Liver (tissue), 9 donors: ENCODE data around the gene TEKTIP1. TPM values are rescaled to one million over a fixed set of nuclear protein-coding genes. Genes with fewer than 3 reads are reported as not detected.

Source experiments
- DNase-seq: peaks from one replicate; pipeline ENCODE4 v3.0.0-alpha.2; 2017; ENCODE audit warnings: low spot score
- H3K27ac ChIP-seq, 2 donors: one replicate each; pipeline ENCODE4 v1.7.0; 2013; ENCODE audit warnings: inconsistent platforms in 2 of 2, low read length in 2 of 2, control low read depth in 1 of 2, low read depth in 1 of 2, mild to moderate bottlenecking in 1 of 2
- H3K27me3 ChIP-seq, 4 donors: one replicate each; pipeline versions ENCODE4 v1.6.1 to v1.7.0; 2013; ENCODE audit warnings: low read length in 3 of 4, inconsistent platforms in 1 of 4, mild to moderate bottlenecking in 1 of 4, moderate library complexity in 1 of 4; ENCODE audit not compliant: control insufficient read depth in 4 of 4, insufficient read depth in 4 of 4
- H3K36me3 ChIP-seq, 4 donors: one replicate each; pipeline versions ENCODE4 v1.6.1 to v1.7.0; 2013; ENCODE audit warnings: low read length in 3 of 4, mild to moderate bottlenecking in 3 of 4, low read depth in 1 of 4, moderate library complexity in 1 of 4; ENCODE audit not compliant: control insufficient read depth in 4 of 4, insufficient read depth in 3 of 4
- H3K4me1 ChIP-seq, 4 donors: one replicate each; pipeline versions ENCODE4 v1.6.1 to v1.7.0; 2013; ENCODE audit warnings: low read length in 3 of 4, mild to moderate bottlenecking in 3 of 4, moderate library complexity in 1 of 4; ENCODE audit not compliant: control insufficient read depth in 4 of 4, insufficient read depth in 4 of 4
- H3K4me3 ChIP-seq, 3 donors: one replicate each; pipeline versions ENCODE4 v1.6.1 to v1.7.0; 2013; ENCODE audit warnings: low read length in 3 of 3, control low read depth in 1 of 3, low read depth in 1 of 3, mild to moderate bottlenecking in 1 of 3
- H3K9ac ChIP-seq, 2 donors: one replicate each; pipeline ENCODE4 v1.7.0; 2013; ENCODE audit warnings: low read length in 2 of 2, mild to moderate bottlenecking in 2 of 2, moderate library complexity in 2 of 2, control low read depth in 1 of 2, low read depth in 1 of 2
- H3K9me3 ChIP-seq, 4 donors: one replicate each; pipeline versions ENCODE4 v1.6.1 to v1.7.0; 2013; ENCODE audit warnings: low read length in 3 of 4; ENCODE audit not compliant: control insufficient read depth in 4 of 4
- EGR1 ChIP-seq, 2 donors: IDR thresholded peaks; 2 replicates each; pipeline ENCODE4 v1.6.1; 2016 to 2018; ENCODE audit warnings: antibody characterized with exemption in 2 of 2, low read depth in 2 of 2
- GABPA ChIP-seq, 2 donors: IDR thresholded peaks in 1 of 2; conservative IDR thresholded peaks in 1 of 2; 2 replicates each; pipeline ENCODE4 v1.6.1; 2016; ENCODE audit warnings: antibody characterized with exemption in 2 of 2, mild to moderate bottlenecking in 1 of 2, moderate library complexity in 1 of 2
- HNF4A ChIP-seq, 2 donors: conservative IDR thresholded peaks; 2 replicates each; pipeline ENCODE4 v1.6.1; 2016; ENCODE audit warnings: antibody characterized with exemption in 2 of 2, mild to moderate bottlenecking in 2 of 2
- HNF4G ChIP-seq: IDR thresholded peaks from 2 replicates; pipeline ENCODE4 v1.6.1; 2016; ENCODE audit warnings: antibody characterized with exemption
- JUND ChIP-seq, 2 donors: IDR thresholded peaks; 2 replicates each; pipeline ENCODE4 v1.6.1; 2016; ENCODE audit warnings: antibody characterized with exemption in 2 of 2
- RAD21 ChIP-seq, 2 donors: IDR thresholded peaks; 2 replicates each; pipeline ENCODE4 v1.6.1; 2016; ENCODE audit warnings: antibody characterized with exemption in 2 of 2, mild to moderate bottlenecking in 2 of 2
- RXRA ChIP-seq, 2 donors: IDR thresholded peaks; 2 replicates each; pipeline ENCODE4 v1.6.1; 2017 to 2018; ENCODE audit warnings: antibody characterized with exemption in 2 of 2, mild to moderate bottlenecking in 1 of 2
- SP1 ChIP-seq: IDR thresholded peaks from 2 replicates; pipeline ENCODE4 v1.6.1; 2018; ENCODE audit warnings: antibody characterized with exemption, mild to moderate bottlenecking
- TAF1 ChIP-seq: conservative IDR thresholded peaks from 2 replicates; pipeline ENCODE4 v1.6.1; 2016; ENCODE audit warnings: antibody characterized with exemption, mild to moderate bottlenecking
- YY1 ChIP-seq: IDR thresholded peaks from 2 replicates; pipeline ENCODE4 v1.6.1; 2016; ENCODE audit warnings: antibody characterized with exemption, mild to moderate bottlenecking
- WGBS: extraction: QIAGEN DNeasy Blood & Tissue Kit; methylation state at CpG from one replicate; pipeline ENCODE4 v1.1.7; 2013; 5-methylcytosine and 5-hydroxymethylcytosine counted together
- polyA plus RNA-seq, 2 donors: library from polyadenylated mRNA; stranded (reverse) in 1 of 2; unstranded in 1 of 2; fragments of 200-250 nt in 1 of 2; fragments of >200 nt in 1 of 2; fragmentation: Nextera tagmentation in 1 of 2; extraction: Ambion mirVana in 1 of 2; gene quantifications; one replicate each; pipeline versions ENCODE4 v1.2.1 to v1.2.3, GENCODE V29; 2013 to 2015
- total RNA-seq, 2 donors: library from RNA; depleted of rRNA; stranded (reverse); fragments of >200 nt; gene quantifications; one replicate each; pipeline ENCODE4 v1.2.3, GENCODE V29; 2014
- TF ChIP-seq, protein P1 (sequence below): fragments of 150-350 bp; IDR thresholded peaks from 2 replicates; pipeline ENCODE4 v1.5.1; 2017; ENCODE audit warnings: improper control_type of control experiment, low read depth, low read length; ENCODE audit not compliant: missing input control
- TF ChIP-seq, protein P2 (sequence below): IDR thresholded peaks from 2 replicates; pipeline ENCODE4 v1.6.1; 2016; ENCODE audit warnings: antibody characterized with exemption
- TF ChIP-seq, protein P3 (sequence below): IDR thresholded peaks from 2 replicates; pipeline ENCODE4 v1.6.1; 2016; ENCODE audit warnings: antibody characterized with exemption
- donor health status: healthy.
- donor health status: healthy.
- donor health status: healthy.
- donor health status: healthy.
- donor health status: healthy.

Gene TEKTIP1
- total and polyA plus RNA-seq, 4 donors: 0.17 TPM; not detected in 3

DNA sequence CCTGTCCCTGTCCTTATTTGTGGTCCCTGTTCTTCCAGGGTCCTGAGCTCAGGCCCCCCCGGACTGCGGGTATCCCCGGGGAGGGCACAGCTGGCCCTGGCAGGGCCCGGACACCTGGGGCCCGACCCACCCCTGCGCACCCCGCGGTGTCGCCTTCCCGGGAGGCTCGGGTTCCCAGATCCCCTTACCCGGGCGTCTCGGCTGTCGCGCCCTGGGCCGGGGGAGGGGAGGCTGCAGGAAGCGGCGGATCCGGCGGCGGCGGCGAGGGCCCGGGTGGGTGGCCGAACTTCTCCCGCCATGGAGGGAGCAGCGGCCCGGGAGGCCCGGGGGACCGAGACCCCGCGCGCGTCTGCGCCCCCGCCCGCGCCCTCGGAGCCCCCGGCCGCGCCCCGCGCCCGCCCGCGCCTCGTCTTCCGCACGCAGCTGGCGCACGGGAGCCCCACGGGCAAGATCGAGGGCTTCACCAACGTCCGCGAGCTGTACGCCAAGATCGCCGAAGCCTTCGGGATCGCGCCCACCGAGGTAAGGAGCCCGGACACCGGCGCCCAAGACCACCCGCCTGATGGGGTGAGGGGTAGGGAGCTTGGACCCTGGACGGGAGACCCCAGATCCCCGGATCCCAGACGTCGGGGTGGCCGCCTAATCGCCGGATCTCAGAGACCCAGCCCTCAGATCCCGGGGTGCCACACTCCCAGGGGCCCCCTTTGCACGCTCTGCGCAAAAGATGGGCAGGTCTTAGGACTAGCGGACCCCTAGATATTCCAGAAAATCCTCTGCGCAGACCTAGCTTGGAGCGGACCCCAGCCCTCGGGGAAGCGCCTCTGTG lies 46.5 kb downstream of the TEKTIP1 start, which contains the start of gene GIPC3:
TSS of gene GIPC3 (plus strand) at position 178 of the 826 bp plus-strand sequence. CDS start at position 298, 120 bp downstream.
- WGBS: 7% methylated on average over 84 of the region's 84 CpGs
- no peak within 1 kb of the TSS for H3K27ac ChIP-seq

DNA sequence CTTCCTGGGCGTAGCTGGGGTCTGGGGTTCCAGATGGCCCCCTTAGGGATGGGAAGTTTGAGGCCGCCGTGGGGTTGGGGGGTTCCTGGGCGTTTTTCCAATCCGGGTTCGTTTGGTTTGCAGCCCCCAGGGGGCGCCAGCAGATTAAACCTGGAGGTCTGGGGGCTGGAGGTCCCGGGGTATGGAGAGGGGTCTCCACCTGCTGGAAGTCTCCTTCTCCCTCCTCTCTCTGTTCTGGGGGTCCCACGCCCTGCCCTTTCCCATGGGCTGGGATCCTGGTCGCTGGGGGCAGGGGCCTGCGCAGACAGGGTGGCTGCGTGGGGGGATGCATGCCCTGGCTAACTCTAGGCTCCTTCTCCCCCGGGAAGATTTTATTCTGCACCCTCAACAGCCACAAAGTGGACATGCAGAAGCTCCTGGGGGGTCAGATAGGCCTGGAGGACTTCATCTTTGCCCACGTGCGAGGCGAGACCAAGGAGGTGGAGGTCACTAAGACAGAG lies 47.2 kb downstream of the TEKTIP1 start:
- no peak overlapping the region for H3K27ac ChIP-seq
- DNase-seq: no peak
- no peak overlapping the region for H3K9ac ChIP-seq
- H3K9me3 ChIP-seq: no peaks in the 10 kb centered on the region
- 24% methylated on average over 16 of the region's 16 CpGs for WGBS
- no peaks in the 10 kb centered on the region for H3K27me3 ChIP-seq
- no peaks in the 10 kb centered on the region for H3K4me1 ChIP-seq
- no peak for TF ChIP-seq GABPA (IDR thresholded peaks at IDR 0.05 in 1 of 2, conservative IDR thresholded peaks at IDR 0.05 in 1 of 2)
- no peak for TF ChIP-seq HNF4A (conservative IDR thresholded peaks at IDR 0.05)
- TF ChIP-seq, protein P1, sequence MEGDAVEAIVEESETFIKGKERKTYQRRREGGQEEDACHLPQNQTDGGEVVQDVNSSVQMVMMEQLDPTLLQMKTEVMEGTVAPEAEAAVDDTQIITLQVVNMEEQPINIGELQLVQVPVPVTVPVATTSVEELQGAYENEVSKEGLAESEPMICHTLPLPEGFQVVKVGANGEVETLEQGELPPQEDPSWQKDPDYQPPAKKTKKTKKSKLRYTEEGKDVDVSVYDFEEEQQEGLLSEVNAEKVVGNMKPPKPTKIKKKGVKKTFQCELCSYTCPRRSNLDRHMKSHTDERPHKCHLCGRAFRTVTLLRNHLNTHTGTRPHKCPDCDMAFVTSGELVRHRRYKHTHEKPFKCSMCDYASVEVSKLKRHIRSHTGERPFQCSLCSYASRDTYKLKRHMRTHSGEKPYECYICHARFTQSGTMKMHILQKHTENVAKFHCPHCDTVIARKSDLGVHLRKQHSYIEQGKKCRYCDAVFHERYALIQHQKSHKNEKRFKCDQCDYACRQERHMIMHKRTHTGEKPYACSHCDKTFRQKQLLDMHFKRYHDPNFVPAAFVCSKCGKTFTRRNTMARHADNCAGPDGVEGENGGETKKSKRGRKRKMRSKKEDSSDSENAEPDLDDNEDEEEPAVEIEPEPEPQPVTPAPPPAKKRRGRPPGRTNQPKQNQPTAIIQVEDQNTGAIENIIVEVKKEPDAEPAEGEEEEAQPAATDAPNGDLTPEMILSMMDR: peak; percentile 24
- no peak for TF ChIP-seq YY1
- no peak for TF ChIP-seq JUND (IDR thresholded peaks at IDR 0.05)
- no peak for TF ChIP-seq HNF4G
- TF ChIP-seq TAF1: no peak
- TF ChIP-seq RXRA (IDR thresholded peaks at IDR 0.05): no peak
- TF ChIP-seq, protein P2, sequence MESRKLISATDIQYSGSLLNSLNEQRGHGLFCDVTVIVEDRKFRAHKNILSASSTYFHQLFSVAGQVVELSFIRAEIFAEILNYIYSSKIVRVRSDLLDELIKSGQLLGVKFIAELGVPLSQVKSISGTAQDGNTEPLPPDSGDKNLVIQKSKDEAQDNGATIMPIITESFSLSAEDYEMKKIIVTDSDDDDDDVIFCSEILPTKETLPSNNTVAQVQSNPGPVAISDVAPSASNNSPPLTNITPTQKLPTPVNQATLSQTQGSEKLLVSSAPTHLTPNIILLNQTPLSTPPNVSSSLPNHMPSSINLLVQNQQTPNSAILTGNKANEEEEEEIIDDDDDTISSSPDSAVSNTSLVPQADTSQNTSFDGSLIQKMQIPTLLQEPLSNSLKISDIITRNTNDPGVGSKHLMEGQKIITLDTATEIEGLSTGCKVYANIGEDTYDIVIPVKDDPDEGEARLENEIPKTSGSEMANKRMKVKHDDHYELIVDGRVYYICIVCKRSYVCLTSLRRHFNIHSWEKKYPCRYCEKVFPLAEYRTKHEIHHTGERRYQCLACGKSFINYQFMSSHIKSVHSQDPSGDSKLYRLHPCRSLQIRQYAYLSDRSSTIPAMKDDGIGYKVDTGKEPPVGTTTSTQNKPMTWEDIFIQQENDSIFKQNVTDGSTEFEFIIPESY: no peak
- TF ChIP-seq RAD21 (IDR thresholded peaks at IDR 0.05): peak; percentile 43 to 51
- TF ChIP-seq EGR1 (IDR thresholded peaks at IDR 0.05; ENCODE audit: low read depth in 2 of 2): no peak
- TF ChIP-seq SP1: no peak
- TF ChIP-seq, protein P3, sequence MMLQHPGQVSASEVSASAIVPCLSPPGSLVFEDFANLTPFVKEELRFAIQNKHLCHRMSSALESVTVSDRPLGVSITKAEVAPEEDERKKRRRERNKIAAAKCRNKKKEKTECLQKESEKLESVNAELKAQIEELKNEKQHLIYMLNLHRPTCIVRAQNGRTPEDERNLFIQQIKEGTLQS: no peak
- peak overlapping the region in 1 of 3 donors; percentile 43 for H3K4me3 ChIP-seq
- H3K36me3 ChIP-seq: no peaks in the 10 kb centered on the region

More for the DNA sequence above, 46.5 kb downstream of the TEKTIP1 start, which contains the start of gene GIPC3:
- Histone ChIP-seq H3K27me3 (no peaks in the 10 kb centered on the region), H3K4me1 (no peaks in the 10 kb centered on the region), H3K9ac (no peak within 1 kb of the TSS), H3K36me3 (no peaks in the 10 kb centered on the region), H3K9me3 (no peaks in the 10 kb centered on the region), H3K4me3 (peak within 1 kb of the TSS in 1 of 3 donors; percentile 43)
- TF ChIP-seq, protein P2: no peak
- DNase-seq: no peak
